GM19468 (cell line): Measurements from ENCODE around the gene CTTNBP2NL.
"Not testable (repeated sequence)": the region's sequence is repeated elsewhere in the genome, so short reads cannot be mapped to it uniquely, and the experiment has no call there.

ENCODE experiments used
- ATAC-seq: cut with Tn5 transposase; IDR thresholded peaks from one replicate; pipeline ENCODE4 v1.9.1; 2021; ENCODE audit warnings: mild to moderate bottlenecking, moderate library complexity, moderate number of reproducible peaks; ENCODE audit not compliant: unreplicated experiment; ENCODE audit errors: extremely low read depth

CTTNBP2NL gene

DNA sequence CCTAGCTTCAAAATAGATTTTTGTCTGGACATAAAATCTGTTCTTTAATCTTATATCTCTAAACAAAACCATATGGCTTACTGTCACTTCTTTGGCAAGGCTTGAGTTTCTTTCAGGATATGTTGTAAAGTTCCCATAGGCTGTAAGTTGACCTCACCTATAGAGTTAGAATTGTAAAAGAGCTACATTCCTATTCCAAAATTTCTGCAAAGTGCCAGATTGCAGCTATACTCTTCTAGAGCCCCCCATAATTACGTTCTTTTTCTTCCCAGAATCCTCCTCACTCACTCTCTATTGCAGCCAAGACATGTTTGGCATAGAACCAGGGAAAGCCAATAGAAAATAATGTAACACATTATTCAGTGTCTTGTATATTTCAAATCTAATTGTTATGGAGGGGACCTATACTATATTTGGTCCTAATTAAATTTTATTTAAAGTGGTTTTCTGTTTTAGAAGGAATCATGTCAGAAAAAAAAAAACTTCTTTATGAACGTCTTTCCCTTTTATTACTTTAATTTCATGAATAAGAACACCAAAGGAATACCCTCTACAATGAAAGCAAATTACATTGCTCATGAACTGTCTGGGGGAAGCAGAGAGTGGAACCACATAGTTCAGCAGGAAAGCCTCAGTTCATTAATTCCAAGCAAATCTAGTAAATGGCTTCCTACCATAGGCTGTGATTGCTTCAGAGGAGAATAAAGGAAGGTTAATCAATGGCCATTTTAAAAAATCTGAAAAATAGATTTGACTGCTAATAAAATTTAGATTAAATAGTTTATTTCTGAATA is 22.3 kb downstream of the CTTNBP2NL start:
- no peak for ATAC-seq

DNA sequence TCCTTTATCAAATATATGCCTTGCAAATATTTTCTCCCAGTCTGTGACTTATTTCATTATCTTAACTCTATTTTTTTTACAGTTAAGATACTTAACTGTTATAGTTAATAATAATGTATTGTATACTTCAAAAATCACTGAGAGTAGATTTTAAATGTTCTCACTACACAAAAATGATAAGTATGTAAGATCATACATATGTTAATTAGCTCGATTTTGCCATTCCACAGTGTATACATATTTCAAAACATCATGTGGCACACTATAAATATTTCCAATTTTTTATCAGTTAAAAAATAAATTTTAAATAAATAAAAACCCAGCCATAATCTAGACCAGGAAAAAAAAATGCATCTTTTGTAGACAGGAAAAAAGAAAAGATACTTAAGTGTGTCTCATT is 27.2 kb downstream of the CTTNBP2NL start:
- ATAC-seq = no peak

DNA sequence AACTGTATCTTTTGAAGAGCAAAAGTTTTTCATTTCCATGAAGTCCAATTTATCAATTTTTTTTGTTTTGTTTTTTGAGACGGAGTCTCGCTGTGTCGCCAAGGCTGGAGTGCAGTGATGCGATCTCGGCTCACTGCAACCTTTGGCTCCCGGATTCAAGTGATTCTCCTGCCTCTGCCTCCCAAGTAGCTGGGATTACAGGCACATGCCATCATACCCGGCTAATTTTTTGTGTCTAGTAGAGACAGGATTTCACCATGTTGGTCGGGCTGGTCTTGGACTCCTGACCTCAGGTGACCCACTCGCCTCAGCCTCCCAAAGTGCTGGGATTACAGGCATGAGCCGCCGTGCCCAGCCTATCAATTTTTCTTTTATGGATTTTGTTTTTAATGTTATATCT is 27.7 kb downstream of the CTTNBP2NL start:
- ATAC-seq = not testable (repeated sequence)

DNA sequence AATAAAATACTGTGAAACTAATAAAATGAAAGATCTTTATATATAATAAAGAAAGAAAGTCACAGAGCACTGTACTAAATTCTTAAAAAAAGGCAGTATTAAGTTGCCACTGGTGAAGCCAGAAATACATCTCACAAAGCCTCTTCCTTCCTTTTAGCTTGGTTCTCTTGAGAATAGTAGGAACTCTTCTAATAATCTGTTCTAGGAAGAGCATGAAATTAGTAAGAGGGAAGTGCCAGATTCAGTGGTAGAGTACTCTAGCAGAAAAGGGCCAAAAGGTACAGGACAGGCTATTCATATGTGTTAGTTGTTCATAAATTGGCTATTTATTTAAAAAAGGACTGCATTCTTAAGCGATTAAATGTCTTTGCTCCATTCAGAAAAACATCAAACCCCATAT is 33.7 kb downstream of the CTTNBP2NL start:
- ATAC-seq = no peak

DNA sequence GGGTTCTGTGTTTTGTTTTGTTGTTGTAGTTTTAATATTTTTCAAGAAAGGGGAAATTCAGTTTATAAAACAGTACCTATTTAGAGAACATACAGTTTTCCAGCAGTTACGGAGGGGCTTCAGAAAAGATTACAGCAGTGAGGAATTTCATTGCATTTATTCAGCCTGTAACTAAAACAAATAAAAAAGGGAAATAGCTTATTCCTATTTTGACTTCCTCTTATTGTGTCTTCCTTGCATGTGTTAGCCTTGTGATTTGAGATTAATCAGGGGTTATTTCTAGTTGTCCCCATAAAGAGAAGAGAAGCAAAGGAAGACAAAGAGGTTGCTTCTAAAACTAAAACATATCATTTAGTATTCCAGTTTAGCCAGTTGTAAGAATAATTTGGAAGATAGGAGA is 35.0 kb downstream of the CTTNBP2NL start:
- no peak for ATAC-seq

DNA sequence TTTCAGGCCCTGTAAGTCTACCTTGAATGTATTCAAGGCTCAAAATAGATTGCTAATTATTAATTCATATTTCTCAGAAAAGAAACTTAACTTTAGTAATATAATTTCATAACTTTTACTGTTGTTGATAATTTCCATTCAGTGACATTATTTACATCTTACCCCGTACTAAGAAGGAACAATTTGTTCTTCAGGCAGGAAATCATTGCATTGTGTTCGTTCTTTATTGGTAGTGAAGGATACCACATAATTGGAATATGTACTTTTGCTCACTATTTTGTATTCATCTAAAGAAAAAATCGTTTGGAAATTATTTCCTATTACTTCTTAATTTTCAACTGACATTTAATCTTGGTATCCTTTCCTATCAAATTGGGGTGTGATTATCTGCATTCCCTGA is 39.4 kb downstream of the CTTNBP2NL start:
- no peak for ATAC-seq

DNA sequence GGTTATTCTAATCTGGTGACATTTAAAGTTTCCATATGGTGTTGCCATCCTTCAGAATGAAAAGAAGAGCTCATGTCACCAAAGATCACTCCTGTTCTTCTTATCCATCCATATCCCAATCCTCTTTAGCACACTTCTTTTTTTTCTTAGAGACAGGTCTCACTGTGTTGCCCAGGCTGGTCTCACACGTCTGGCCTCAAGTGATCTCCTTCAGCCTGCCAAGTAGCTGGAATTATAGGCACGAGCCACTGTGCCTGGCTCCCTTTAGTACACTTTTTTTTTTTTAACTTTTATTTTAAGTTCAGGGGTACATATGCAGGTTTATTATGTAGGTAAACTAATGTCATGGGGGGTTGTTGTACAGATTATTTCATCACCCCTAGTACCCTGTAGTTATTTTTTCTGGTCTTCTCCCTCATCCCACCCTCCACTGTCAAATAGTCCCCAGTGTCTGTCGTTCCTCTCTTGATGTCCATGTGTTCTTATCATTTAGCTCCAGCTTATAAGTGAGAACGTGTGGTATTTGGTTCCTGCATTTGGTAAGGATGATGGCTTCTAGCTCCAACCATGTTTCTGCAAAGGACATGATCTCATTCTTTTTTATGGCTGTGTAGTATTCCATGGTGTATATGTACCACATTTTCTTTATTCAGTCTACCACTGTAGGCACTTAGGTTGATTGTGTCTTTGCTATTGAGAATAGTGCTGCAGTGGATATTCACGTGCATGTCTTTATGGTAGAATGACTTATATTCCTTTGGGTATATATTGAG is 40.6 kb downstream of the CTTNBP2NL start:
- ATAC-seq = no peak

DNA sequence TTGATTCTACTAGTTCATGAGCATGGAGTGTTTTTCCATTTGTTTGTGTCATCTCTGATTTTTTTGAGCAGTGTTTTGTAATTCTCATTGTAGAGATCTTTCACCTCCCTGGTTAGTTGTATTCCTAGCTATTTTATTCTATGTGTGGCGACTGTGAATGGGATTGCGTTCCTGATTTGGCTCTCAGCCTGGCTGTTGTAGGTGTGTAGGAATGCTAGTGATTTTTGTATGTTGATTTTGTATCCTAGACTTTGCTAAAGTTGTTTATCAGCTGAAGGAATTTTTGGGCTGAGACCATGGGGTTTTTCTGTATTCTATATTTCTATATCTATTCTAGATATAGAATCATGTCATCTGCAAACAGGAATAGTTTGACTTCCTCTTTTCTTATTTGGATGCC is 42.1 kb downstream of the CTTNBP2NL start:
- ATAC-seq = not testable (repeated sequence)

DNA sequence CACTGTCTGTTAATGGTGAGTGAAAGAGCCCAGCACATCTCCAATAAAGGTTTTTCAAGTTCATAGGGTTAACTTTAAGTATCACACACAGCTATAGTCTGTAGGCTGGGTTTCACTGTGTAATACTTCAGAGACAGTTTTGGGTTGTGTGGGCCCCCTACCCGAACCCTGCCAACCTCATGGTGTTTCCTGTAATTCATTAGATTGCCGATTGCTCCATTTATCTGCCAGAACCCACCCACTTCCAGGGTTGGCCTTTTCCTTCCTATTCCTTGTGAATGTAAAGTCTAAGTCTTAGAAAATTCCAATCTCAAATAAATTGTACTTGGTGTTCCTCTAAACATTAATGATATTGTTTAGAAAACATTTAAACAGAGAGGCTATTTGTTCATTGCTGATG is 43.6 kb downstream of the CTTNBP2NL start:
- ATAC-seq = no peak

DNA sequence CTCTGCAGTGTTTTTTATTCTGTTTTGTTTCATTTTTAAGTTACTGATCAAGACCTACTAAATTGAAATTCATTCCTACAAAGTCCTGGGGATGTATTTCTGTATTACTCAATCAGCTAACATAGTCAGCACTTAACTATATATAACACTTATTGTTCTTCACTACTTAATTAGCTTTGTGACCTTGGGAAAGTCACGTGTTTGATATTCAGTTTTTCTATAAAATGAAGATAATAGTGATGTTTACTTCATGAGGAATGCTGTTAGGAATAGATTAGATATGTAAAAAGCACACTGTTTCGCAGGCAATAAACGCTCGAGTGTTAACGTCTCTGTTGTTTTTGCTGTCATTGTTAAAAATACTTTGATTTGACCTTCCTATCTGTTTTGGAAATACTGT is 44.6 kb downstream of the CTTNBP2NL start:
- no peak for ATAC-seq

DNA sequence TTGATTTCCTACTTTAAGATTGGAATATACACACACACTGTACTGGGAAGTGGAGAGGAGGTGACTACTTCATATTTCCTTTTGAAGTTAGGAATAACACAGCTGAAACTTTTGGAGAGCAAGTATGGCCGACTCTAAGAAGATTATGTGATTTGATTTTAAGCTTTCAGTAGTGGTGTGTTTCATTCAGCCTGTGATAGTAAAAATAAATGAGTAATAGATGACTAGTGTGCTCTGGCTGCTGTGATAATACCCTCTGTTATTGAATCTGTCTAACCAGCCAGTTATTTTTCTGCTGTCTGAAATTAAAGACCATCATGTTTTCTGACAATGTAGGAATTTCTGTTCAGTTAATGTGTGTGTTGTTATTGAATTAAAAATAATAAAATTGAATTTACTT is 48.3 kb downstream of the CTTNBP2NL start:
- ATAC-seq = no peak

DNA sequence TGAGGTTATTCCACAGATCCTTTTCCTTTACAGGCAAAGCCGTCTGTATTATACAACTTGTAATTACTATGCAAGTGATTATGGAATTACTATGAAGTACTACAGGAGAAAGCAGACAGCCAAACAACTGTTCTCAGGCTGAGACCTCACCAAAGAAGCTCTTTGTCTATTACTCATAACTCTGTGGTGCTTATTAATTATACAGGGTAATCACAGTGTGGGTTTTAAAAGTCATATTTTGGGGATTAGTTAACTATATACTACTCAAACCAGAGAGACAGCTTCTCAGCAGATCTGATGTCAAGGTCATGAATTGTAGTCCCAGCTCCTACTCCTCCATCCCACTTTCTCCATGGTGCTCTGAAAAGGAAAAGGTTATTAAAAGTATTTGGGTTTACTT is 49.6 kb downstream of the CTTNBP2NL start:
- no peak for ATAC-seq

DNA sequence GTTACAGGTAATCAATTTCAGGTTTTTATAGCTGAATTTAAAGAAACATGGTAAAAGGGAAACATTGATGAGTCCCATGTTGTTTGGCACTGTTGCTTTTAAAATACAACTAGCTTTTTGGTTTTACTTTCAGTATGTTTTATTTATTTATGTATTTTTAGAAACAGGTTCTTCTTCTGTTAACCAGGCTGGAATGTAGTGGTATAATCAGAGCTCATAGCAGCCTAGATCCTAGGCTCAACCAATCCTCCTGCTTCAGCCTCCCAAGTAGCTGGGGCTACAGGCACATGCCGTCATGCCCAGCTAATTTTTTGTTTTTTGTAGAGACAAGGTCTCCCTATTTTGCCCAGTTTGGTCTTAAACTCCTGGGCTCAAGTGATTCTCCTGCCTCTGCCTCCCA is 50.4 kb downstream of the CTTNBP2NL start:
- no peak for ATAC-seq

DNA sequence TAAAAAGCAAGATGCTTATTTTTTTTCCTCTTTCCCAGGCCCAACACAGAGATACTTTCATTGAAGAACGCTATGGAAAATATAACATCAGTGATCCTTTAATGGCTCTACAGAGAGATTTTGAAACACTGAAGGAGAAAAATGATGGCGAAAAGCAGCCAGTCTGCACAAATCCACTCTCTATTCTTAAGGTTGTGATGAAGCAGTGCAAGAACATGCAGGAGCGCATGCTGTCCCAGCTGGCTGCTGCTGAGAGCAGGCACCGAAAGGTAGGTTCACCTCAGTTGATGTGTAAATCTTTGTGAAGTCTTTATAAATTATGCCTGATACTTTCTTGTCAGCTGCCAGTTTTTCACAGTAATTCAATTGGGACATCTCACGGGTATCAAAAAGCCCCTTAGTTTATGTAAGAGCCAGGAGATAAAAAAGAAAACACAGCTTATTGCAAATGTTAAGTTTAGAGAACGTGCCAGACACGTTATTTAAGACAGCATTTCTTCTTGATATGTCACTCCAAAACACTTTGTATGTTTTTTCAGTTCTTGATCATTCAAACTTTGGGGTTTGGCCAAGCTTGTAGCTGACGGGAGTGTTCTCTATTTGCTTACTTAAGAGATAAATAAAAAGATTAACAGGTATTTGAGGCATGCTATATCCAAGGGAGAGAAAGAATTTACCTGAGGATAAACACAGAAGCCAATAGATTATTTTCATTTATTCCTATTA is 53.1 kb downstream of the CTTNBP2NL start:
- ATAC-seq = no peak

DNA sequence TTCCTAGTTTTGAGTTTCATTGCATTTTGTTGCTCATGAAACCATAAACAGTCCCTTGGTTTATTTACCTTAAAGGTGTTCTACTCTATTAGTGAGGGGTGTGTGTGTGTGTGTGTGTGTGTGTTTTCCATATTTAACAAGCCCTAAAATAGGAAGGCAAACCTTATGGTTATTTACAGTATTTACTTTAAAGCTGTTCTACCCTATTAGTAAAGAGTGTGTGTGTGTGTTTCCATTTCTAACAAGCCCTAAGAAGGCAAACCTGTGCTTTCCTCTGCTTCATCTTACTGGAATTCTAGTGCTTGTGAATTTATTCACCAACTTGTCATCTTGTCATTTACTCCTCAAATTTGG is 53.6 kb downstream of the CTTNBP2NL start:
- ATAC-seq = no peak

DNA sequence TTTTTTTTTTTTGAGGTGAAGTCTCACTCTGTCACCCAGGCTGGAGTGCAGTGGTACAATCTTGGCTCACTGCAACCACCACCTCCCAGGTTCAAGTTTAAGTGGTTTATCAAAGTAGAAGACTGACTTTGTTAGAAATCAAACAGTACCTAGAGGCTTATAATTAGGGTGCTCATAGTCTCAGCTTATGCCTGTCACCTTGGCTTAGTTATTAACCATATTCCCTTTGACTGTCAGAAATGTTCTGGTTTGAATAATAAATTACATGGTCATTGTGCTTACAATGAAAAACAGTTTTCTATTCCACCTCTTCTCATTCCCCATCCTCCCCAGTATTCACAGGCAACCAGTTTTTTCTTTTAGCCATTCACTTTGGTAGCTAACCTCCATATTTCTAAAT is 54.8 kb downstream of the CTTNBP2NL start:
- no peak for ATAC-seq

DNA sequence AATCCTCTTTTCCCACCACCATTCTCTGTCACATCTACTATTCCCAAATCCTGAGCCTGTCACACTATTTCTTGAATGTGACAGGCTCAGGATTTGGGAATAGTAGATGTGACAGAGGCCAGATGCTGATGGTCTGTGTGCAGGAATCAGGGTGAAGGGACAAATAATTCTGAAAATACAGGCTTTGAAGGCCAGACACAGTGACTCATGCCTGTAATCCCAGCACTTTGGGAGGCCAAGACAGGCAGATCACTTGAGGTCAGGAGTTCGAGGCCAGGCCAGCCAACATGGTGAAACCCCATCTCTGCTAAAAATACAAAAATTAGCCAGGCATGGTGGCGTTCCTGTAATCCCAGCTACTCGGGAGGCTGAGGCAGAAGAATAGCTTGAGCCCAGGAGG is 55.3 kb downstream of the CTTNBP2NL start:
- ATAC-seq = not testable (repeated sequence)

DNA sequence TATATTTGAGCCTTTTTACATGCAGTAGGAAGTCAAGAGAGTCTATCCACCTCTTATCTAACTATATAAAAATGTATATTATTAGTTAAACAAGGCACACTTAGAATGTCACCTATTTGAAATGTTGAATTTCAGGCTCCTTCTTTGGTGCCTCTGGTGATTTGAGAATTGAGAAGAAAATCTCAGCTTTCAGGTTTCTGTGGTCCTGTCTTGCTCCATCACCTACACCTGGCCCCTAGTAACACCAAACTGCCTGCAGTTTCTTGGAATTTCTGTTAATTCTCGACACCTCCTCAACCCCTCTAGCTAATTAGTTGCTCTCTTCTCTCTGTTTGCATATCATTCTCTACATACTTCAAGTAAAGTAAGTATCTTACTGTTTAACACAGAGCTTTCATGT is 57.9 kb downstream of the CTTNBP2NL start:
- no peak for ATAC-seq

DNA sequence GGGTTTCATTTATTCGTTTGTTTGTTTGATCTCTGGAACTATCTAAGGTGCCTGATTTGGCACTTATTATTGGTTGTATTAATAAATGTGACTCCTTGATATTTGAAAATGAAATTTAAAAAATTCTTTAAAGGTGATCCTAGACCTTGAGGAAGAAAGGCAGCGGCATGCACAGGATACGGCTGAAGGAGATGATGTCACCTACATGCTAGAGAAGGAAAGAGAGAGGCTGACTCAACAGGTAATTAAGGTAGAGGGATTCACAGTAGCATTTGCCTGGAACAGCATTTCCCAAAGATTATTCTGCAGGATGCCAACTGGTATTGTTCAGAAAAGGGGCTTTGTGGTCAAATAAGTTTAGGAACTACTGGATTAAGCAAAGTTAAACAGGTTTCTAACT is 58.3 kb downstream of the CTTNBP2NL start:
- ATAC-seq = no peak

DNA sequence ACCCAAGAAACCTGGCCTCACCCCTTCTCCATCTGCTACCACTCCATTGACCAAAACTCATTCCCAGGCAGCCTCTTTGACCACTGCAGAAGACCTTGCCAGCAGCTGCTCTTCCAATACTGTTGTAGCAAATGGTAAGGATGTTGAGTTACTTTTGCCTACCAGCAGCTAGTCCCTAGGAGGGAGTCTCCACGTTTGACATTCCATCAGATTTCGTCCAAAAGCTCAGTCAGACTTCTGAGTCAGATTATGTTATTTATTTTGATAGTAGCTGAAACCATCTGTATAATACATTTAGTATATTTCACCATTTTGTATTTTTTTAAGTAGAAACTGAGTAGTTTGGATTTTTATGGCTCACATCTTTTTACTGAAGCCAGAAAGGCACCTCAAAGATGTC is 61.2 kb downstream of the CTTNBP2NL start:
- no peak for ATAC-seq

DNA sequence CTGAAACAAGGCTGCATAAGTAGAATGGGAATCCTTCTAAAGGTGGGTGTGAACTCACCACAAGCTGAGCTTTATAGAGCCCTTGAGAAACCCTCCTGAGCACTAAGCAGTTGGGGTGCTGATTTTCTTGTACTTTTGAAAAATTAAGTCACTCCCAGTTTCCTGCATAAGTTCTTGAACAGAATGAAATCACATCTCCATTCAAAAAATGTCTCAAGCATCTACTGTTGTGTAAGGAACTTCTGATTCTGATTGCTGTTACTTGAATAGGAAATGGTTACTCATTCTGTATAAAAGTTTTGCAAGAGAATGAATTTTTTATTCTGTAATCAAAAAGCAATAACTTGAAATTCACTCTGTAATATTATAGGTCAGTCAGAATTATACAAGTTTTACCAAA is 61.9 kb downstream of the CTTNBP2NL start:
- no peak for ATAC-seq
